ENCODE results near the gene GLCCI1.

The GLCCI1 gene

DNA sequence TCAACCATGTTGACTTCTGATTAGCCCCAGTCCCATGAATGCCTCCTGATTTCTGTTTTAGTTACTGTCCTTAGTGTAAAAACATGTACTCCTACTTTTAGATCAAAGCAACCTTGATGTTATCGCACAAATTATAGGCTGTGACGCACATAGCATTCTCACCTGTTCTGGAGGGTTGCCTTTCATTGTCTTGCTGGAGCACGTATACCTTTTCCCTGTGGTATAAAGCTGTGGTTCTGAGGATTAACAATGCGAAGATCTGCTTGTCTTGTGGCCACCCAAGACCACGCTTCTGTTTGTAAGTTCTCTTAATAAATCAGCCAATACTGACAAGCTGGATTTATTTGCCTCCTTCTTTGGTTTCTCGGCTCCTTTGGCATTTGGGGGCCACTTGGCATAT is 30.1 kb upstream of the GLCCI1 start:
- Mint-ChIP-seq H3K27ac (ENCODE audit: low read depth) (no peak overlapping the region), H3K4me1 (peaks cover 36% of the 10 kb centered on the region), H3K27me3 (no peaks in the 10 kb centered on the region), H3K9me3 (no peaks in the 10 kb centered on the region), H3K4me3 (no peak overlapping the region), H3K36me3 (ENCODE audit: insufficient read depth) (peaks cover 2% of the 10 kb centered on the region)
- DNase-seq (ENCODE audit: low spot score in 2 of 2) (no peak), ATAC-seq (replicated peaks; ENCODE audit: extremely low read depth, poor library complexity, severe bottlenecking) (no peak)

DNA sequence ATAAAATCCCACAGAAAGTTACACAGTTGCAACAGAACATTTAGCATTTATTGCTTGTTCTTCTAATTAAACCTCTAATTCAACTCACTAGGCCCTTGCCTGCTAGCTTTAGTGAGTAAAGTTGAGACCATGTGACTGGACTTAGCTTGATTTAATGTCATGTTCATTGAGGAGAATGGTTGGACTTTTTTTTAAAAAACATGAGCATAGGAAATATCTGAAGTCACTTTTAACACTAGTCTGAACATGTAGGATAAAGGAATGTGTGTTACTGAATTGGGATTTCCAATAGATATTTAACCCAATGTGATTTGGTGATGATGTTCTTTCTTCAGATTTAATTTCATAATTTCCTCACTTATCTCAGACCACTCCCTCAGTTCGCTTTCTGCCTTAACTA is 24.6 kb upstream of the GLCCI1 start:
- peaks cover 47% of the 10 kb centered on the region for H3K4me1 Mint-ChIP-seq
- peak overlapping the region; percentile 70 for H3K4me3 Mint-ChIP-seq
- ATAC-seq (replicated peaks; ENCODE audit: extremely low read depth, poor library complexity, severe bottlenecking), result no peak
- no peak for DNase-seq (ENCODE audit: low spot score in 2 of 2)
- no peaks in the 10 kb centered on the region for H3K9me3 Mint-ChIP-seq
- peak overlapping the region; percentile 83 for H3K27ac Mint-ChIP-seq (ENCODE audit: low read depth)
- peaks cover 2% of the 10 kb centered on the region for H3K36me3 Mint-ChIP-seq (ENCODE audit: insufficient read depth)
- H3K27me3 Mint-ChIP-seq, result no peaks in the 10 kb centered on the region

DNA sequence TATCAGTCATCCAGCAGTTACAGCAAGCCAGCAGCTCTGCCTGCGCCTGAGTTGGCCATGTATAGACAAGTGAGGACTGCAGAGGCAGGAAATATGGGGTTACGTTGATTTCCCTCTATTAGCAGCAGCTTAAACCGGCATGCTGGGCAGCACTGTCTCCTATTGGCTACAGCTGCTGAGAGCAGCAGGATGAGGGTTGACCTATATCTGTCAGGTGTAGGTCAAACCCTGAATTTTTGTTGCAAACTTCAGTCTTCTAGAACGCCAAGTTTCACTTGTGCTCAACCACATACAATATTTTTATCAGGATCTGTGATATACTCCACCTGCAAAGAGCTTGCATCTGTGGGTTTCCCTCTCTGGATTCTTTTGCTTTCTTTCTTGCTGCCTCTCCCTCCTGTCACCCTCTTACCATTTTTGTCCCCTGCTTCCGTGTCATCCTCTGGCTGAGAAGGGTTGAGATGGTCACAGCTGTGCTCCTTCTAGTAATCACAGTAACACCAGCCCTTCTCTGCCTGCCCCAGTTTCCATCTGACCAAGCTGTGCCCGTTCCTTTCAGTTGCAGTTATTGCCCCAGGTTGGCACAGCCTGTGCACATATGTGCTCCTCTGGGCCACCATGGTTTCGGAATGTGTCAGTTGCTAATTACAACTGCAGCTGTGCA is 23.8 kb upstream of the GLCCI1 start:
- Mint-ChIP-seq H3K9me3 (no peaks in the 10 kb centered on the region), H3K27me3 (no peaks in the 10 kb centered on the region), H3K36me3 (ENCODE audit: insufficient read depth) (peaks cover 2% of the 10 kb centered on the region), H3K4me3 (peak overlapping the region; percentile 70), H3K4me1 (peaks cover 47% of the 10 kb centered on the region), H3K27ac (ENCODE audit: low read depth) (peak overlapping the region; percentile 83)
- DNase-seq (ENCODE audit: low spot score in 2 of 2) (peak; percentile 22 to 52), ATAC-seq (replicated peaks; ENCODE audit: extremely low read depth, poor library complexity, severe bottlenecking) (peak; percentile 91)

DNA sequence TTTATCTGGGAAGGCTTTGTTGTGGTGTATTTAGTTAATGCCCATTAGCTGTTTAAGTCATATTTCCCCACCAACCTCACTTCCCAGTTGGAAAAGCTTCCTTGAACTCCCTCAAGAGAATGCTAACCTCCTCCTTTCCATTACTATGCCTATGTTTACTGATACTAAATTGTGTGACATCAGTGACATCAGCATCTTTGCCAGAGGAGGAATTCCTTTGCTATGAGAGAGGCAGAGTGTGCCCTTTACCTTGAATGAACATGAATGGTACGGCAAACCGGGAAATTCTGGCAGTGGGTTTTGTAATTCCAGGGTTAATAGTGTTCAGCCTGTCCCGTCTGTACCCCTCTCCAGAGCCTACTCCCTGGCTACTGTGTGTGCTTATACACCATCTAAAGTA is 22.1 kb upstream of the GLCCI1 start:
- peaks cover 5% of the 10 kb centered on the region for H3K9me3 Mint-ChIP-seq
- no peak for ATAC-seq (replicated peaks; ENCODE audit: extremely low read depth, poor library complexity, severe bottlenecking)
- peak overlapping the region; percentile 83 for H3K27ac Mint-ChIP-seq (ENCODE audit: low read depth)
- H3K4me3 Mint-ChIP-seq, result no peak overlapping the region
- peaks cover 44% of the 10 kb centered on the region for H3K4me1 Mint-ChIP-seq
- no peak for DNase-seq (ENCODE audit: low spot score in 2 of 2)
- no peaks in the 10 kb centered on the region for H3K27me3 Mint-ChIP-seq
- H3K36me3 Mint-ChIP-seq (ENCODE audit: insufficient read depth), result peaks cover 2% of the 10 kb centered on the region

DNA sequence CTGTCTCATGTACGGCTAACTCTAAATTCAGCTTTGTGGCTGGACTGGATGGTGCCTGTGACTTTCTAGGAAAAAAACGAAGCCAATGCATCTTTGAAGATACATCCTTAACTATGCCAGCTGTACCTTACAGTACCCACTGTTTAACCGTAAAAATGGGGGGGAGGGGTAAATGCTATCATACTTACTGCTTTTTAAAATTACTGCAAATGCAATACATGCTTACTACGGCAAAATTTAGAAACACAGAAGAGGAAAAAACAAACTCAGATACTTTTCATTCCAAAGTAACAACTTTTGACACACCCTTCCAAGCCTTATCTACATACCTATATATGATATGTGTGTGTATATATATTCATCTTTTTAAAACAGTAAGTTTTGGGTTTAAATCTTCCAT is 20.4 kb upstream of the GLCCI1 start:
- peaks cover 5% of the 10 kb centered on the region for H3K9me3 Mint-ChIP-seq
- DNase-seq (ENCODE audit: low spot score in 2 of 2) (no peak), ATAC-seq (replicated peaks; ENCODE audit: extremely low read depth, poor library complexity, severe bottlenecking) (no peak)
- H3K27ac Mint-ChIP-seq (ENCODE audit: low read depth), result no peak overlapping the region
- H3K36me3 Mint-ChIP-seq (ENCODE audit: insufficient read depth), result no peaks in the 10 kb centered on the region
- H3K27me3 Mint-ChIP-seq, result no peaks in the 10 kb centered on the region
- H3K4me1 Mint-ChIP-seq, result peaks cover 27% of the 10 kb centered on the region
- no peak overlapping the region for H3K4me3 Mint-ChIP-seq

DNA sequence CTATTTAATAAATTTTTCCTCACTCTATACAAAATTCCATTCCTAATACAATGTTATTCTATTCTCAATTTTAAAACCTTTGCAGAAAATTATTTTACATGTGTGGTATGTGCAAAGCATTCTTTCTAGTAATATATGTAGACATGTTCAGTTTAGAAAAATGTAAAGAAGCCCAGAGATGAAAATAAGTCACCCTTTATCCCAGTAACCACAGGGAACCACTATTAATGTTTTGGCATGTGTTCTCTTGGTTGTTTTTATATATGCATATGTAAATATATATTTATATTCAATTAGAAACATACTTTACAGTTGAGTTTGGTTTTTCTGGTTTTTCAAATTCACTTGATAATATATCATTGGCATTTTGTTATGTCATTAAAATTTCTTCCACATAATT is 14.8 kb upstream of the GLCCI1 start:
- H3K4me3 Mint-ChIP-seq, result no peak overlapping the region
- DNase-seq (ENCODE audit: low spot score in 2 of 2), result no peak
- H3K27ac Mint-ChIP-seq (ENCODE audit: low read depth), result no peak overlapping the region
- peaks cover 5% of the 10 kb centered on the region for H3K9me3 Mint-ChIP-seq
- H3K27me3 Mint-ChIP-seq, result no peaks in the 10 kb centered on the region
- H3K4me1 Mint-ChIP-seq, result no peaks in the 10 kb centered on the region
- ATAC-seq (replicated peaks; ENCODE audit: extremely low read depth, poor library complexity, severe bottlenecking), result no peak
- H3K36me3 Mint-ChIP-seq (ENCODE audit: insufficient read depth), result peaks cover 2% of the 10 kb centered on the region

DNA sequence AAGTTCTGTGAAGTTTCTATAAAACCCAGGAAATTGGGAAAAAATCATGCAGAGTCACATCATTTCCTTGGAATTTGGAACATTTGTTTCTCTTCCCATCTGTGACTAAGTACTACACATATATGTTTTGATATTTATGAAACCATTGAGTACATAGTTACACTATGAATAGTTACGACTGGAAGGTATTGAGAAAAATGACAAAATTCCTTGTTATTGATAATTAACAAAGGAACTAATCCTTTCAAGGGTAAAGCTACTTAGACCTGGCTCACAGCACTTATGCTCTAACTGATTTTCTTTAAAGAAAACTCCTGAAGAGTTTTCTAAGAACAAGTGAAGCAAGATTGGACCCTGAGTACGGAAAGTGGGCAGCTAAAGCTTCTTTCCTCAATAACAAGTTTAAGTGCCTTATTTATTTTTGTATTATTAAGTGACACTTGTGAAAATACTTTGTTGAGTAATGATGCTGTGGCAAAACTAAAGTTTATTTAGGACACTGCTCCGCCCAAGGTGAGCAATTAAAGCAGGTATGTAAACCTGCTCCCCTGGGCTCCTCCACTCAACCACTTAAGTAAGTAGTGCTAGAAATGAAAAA is 12.0 kb upstream of the GLCCI1 start:
- Mint-ChIP-seq H3K4me1 (no peaks in the 10 kb centered on the region), H3K9me3 (no peaks in the 10 kb centered on the region), H3K36me3 (ENCODE audit: insufficient read depth) (peaks cover 2% of the 10 kb centered on the region), H3K4me3 (no peak overlapping the region), H3K27me3 (no peaks in the 10 kb centered on the region), H3K27ac (ENCODE audit: low read depth) (no peak overlapping the region)
- no peak for DNase-seq (ENCODE audit: low spot score in 2 of 2)
- ATAC-seq (replicated peaks; ENCODE audit: extremely low read depth, poor library complexity, severe bottlenecking), result no peak

DNA sequence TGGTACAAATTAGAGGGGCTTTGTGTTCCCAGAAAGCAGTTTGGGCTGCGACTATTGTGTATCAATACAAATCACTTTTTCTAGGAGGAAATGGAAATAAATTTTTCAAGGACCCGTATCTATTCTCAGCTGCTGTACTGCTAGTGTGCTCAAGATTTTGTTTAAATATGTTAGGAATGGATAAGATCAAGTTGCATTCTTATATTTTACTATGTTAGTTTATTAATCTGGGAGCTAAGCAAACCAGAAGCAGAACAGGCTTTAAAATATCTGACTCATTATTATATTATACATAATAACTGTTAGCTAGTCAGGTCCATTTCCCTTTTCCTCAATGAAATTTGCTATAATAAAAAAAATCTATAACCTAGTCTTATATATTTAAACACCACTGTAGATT is 11.1 kb upstream of the GLCCI1 start:
- Mint-ChIP-seq H3K27ac (ENCODE audit: low read depth) (no peak overlapping the region), H3K27me3 (no peaks in the 10 kb centered on the region), H3K9me3 (no peaks in the 10 kb centered on the region), H3K36me3 (ENCODE audit: insufficient read depth) (peaks cover 2% of the 10 kb centered on the region), H3K4me3 (no peak overlapping the region), H3K4me1 (no peaks in the 10 kb centered on the region)
- DNase-seq (ENCODE audit: low spot score in 2 of 2), result no peak
- no peak for ATAC-seq (replicated peaks; ENCODE audit: extremely low read depth, poor library complexity, severe bottlenecking)

DNA sequence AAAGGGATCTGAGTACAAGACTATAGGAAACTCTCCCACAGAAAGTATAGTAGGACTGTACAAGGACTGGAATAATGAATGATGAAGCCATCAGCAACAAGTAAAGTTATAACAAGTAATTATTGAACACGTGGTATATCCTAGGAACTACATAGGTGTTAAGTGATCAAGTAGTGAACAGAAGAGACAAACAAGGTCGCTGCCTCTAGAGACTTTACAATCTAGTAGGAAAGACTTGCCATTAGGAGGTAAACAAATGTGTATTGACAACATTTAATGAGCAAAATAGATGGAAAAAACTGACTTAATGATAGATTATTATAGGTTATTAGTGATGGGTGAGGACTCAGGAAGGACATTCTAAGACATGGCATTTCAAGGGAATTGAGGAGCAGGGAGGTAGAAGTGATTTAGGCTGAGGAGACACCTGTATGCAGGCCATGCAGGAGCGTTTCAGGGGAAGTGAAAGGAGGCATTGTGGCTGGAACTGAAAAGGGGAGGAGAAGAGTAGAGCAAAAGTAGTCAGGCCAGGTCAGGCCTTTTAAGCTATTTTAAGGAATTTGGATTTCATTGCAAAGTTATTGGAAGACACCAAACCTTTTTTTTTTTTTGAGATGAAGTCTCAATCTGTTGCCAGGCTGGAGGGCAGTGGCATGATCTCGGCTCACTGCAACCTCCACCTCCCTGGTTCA is 8.5 kb upstream of the GLCCI1 start:
- no peak overlapping the region for H3K27ac Mint-ChIP-seq (ENCODE audit: low read depth)
- H3K9me3 Mint-ChIP-seq, result no peaks in the 10 kb centered on the region
- H3K4me1 Mint-ChIP-seq, result no peaks in the 10 kb centered on the region
- H3K4me3 Mint-ChIP-seq, result no peak overlapping the region
- no peak for ATAC-seq (replicated peaks; ENCODE audit: extremely low read depth, poor library complexity, severe bottlenecking)
- H3K27me3 Mint-ChIP-seq, result no peaks in the 10 kb centered on the region
- H3K36me3 Mint-ChIP-seq (ENCODE audit: insufficient read depth), result peaks cover 2% of the 10 kb centered on the region
- no peak for DNase-seq (ENCODE audit: low spot score in 2 of 2)

DNA sequence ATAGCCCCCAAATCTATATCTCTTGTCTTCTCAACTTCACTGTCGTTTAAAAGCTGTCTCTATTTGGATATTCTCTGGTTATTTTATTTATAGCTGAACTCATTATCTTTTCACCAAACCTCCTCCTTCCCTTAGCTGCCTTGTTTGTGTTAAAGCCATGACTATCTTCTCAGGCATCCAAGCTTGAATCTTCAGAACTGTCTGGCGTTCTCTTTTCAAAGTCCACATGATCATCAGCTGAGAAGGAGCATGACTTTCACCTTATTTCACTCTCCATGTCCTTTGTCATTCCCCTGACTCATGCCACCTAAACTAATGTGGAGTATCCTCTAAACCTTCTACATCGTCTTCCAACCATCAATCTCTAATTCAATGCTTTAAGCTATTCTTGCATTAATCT is 5.7 kb upstream of the GLCCI1 start:
- H3K27me3 Mint-ChIP-seq, result no peaks in the 10 kb centered on the region
- ATAC-seq (replicated peaks; ENCODE audit: extremely low read depth, poor library complexity, severe bottlenecking), result no peak

DNA sequence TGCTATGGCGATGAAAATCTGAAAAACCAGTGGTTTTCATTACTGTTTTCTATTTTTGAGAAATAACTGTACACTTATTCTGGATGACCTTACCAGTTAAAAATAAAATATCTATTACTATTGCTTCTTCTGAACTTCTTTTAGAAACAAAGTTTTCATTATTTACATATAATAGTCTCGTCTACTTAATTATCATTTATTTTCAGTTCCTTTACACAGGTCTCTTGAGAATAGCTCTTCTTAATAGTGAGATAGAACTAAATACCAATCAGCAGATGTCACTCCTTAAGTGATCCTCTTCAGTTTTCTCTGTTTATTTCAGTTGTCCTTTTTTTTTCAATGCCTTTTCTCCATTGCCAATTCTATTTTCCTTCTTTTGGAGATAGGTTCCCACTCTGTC is 4.3 kb upstream of the GLCCI1 start:
- Mint-ChIP-seq H3K4me3 (no peak overlapping the region), H3K27ac (ENCODE audit: low read depth) (no peak overlapping the region), H3K4me1 (peaks cover 5% of the 10 kb centered on the region), H3K9me3 (no peaks in the 10 kb centered on the region), H3K36me3 (ENCODE audit: insufficient read depth) (peaks cover 9% of the 10 kb centered on the region), H3K27me3 (no peaks in the 10 kb centered on the region)
- ATAC-seq (replicated peaks; ENCODE audit: extremely low read depth, poor library complexity, severe bottlenecking), result no peak
- DNase-seq (ENCODE audit: low spot score in 2 of 2), result no peak

More for the DNA sequence above, 5.7 kb upstream of the GLCCI1 start:
- Mint-ChIP-seq H3K27ac (ENCODE audit: low read depth) (no peak overlapping the region), H3K4me1 (no peaks in the 10 kb centered on the region), H3K4me3 (no peak overlapping the region), H3K36me3 (ENCODE audit: insufficient read depth) (peaks cover 4% of the 10 kb centered on the region), H3K9me3 (no peaks in the 10 kb centered on the region)
- DNase-seq (ENCODE audit: low spot score in 2 of 2), result no peak

DNA sequence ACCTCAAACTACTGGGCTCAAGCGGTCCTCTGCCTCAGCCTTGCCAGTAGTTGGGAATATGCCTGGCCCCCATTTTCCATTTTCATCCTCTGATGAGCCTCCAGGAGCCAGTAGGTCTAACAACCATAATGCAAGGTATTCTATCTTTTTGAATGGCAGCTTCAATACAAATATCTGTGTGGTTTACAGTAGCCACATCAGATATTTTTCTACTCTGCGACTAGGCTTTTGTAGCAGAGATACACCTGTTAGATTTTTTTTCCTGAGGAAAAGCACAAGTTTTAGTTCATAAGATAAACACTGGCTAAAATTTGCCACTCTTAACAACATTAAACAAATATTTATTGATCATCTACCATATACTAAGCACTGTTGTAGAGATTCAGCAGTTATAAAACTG is 3.9 kb upstream of the GLCCI1 start:
- ATAC-seq (replicated peaks; ENCODE audit: extremely low read depth, poor library complexity, severe bottlenecking), result no peak
- Mint-ChIP-seq H3K9me3 (no peaks in the 10 kb centered on the region), H3K4me1 (peaks cover 5% of the 10 kb centered on the region), H3K36me3 (ENCODE audit: insufficient read depth) (peaks cover 9% of the 10 kb centered on the region), H3K4me3 (no peak overlapping the region), H3K27ac (ENCODE audit: low read depth) (no peak overlapping the region), H3K27me3 (no peaks in the 10 kb centered on the region)
- no peak for DNase-seq (ENCODE audit: low spot score in 2 of 2)

DNA sequence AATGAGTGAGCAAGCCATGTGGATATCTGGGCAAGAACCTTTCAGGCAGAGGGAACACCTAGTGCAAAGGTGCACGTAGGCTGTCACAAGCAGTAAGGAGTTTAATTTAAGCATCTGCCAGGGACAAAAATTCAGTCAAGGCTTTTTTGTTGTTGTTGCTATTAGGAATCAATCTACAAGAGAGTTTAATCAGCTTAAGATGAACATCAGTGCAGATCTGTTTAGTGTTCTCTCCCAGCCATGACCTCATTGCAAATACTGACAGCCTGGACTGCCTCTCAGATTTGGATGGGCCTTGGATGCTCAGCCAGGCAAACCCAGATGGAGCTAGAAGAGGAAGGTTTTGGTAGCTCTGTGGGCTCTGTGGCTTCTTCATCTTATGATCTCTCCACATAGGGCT is 3.3 kb upstream of the GLCCI1 start:
- DNase-seq (ENCODE audit: low spot score in 2 of 2), result no peak
- no peak overlapping the region for H3K4me3 Mint-ChIP-seq
- H3K9me3 Mint-ChIP-seq, result no peaks in the 10 kb centered on the region
- H3K27ac Mint-ChIP-seq (ENCODE audit: low read depth), result no peak overlapping the region
- peaks cover 9% of the 10 kb centered on the region for H3K36me3 Mint-ChIP-seq (ENCODE audit: insufficient read depth)
- ATAC-seq (replicated peaks; ENCODE audit: extremely low read depth, poor library complexity, severe bottlenecking), result no peak
- H3K27me3 Mint-ChIP-seq, result no peaks in the 10 kb centered on the region
- H3K4me1 Mint-ChIP-seq, result peaks cover 5% of the 10 kb centered on the region

All from central memory CD8-positive, alpha-beta T cell (primary cell).